ENCODE results near the gene TRERF1.
"Not testable (repeated sequence)": the region's sequence is repeated elsewhere in the genome, so short reads cannot be mapped to it uniquely, and the experiment has no call there.

TRERF1 gene

GRCh38 chr6:42335896-42336295 lies 115.8 kb downstream of the TRERF1 start:
- Histone ChIP-seq H3K9me3 (ENCODE audit: insufficient read depth, low read length) (no peaks in the 10 kb centered on the region), H3K9ac (ENCODE audit: insufficient read length, low read depth) (no peak overlapping the region), H3K27me3 (ENCODE audit: insufficient read depth, insufficient read length) (no peaks in the 10 kb centered on the region), H3K4me1 (ENCODE audit: insufficient read depth, insufficient read length) (peaks cover 6% of the 10 kb centered on the region), H3K4me3 (ENCODE audit: insufficient read length, low read depth) (no peak overlapping the region), H3K36me3 (ENCODE audit: insufficient read depth, insufficient read length, low read length) (no peaks in the 10 kb centered on the region)
- no peak for DNase-seq (ENCODE audit: low read depth, low spot score)
- no peak for TF ChIP-seq ZNF274 (IDR thresholded peaks at IDR 0.05; ENCODE audit: low read depth, low read length)
- no peak for TF ChIP-seq YY1 (IDR thresholded peaks at IDR 0.05; ENCODE audit: insufficient read depth, insufficient read length)
- TF ChIP-seq SUZ12 (IDR thresholded peaks at IDR 0.05; ENCODE audit: extremely low read depth, insufficient read depth, insufficient read length), result no peak

GRCh38 chr6:42334870-42335269 lies 116.9 kb downstream of the TRERF1 start:
- no peak overlapping the region for H3K4me3 ChIP-seq (ENCODE audit: insufficient read length, low read depth)
- DNase-seq (ENCODE audit: low read depth, low spot score), result no peak
- H3K9me3 ChIP-seq (ENCODE audit: insufficient read depth, low read length), result no peaks in the 10 kb centered on the region
- no peak overlapping the region for H3K9ac ChIP-seq (ENCODE audit: insufficient read length, low read depth)
- H3K27me3 ChIP-seq (ENCODE audit: insufficient read depth, insufficient read length), result no peaks in the 10 kb centered on the region
- no peaks in the 10 kb centered on the region for H3K36me3 ChIP-seq (ENCODE audit: insufficient read depth, insufficient read length, low read length)
- no peak for TF ChIP-seq SUZ12 (IDR thresholded peaks at IDR 0.05; ENCODE audit: extremely low read depth, insufficient read depth, insufficient read length)
- no peak for TF ChIP-seq ZNF274 (IDR thresholded peaks at IDR 0.05; ENCODE audit: low read depth, low read length)
- no peak for TF ChIP-seq YY1 (IDR thresholded peaks at IDR 0.05; ENCODE audit: insufficient read depth, insufficient read length)
- peaks cover 6% of the 10 kb centered on the region for H3K4me1 ChIP-seq (ENCODE audit: insufficient read depth, insufficient read length)

GRCh38 chr6:42333612-42334011 lies 118.1 kb downstream of the TRERF1 start:
- no peak for DNase-seq (ENCODE audit: low read depth, low spot score)
- Histone ChIP-seq H3K27me3 (ENCODE audit: insufficient read depth, insufficient read length) (no peaks in the 10 kb centered on the region), H3K9ac (ENCODE audit: insufficient read length, low read depth) (no peak overlapping the region), H3K9me3 (ENCODE audit: insufficient read depth, low read length) (no peaks in the 10 kb centered on the region), H3K4me1 (ENCODE audit: insufficient read depth, insufficient read length) (peaks cover 6% of the 10 kb centered on the region), H3K36me3 (ENCODE audit: insufficient read depth, insufficient read length, low read length) (no peaks in the 10 kb centered on the region), H3K4me3 (ENCODE audit: insufficient read length, low read depth) (no peak overlapping the region)
- TF ChIP-seq YY1 (IDR thresholded peaks at IDR 0.05; ENCODE audit: insufficient read depth, insufficient read length) (no peak), ZNF274 (IDR thresholded peaks at IDR 0.05; ENCODE audit: low read depth, low read length) (no peak), SUZ12 (IDR thresholded peaks at IDR 0.05; ENCODE audit: extremely low read depth, insufficient read depth, insufficient read length) (no peak)

- H3K9me3 ChIP-seq (ENCODE audit: insufficient read depth, low read length), result no peaks in the 10 kb centered on the region
- no peaks in the 10 kb centered on the region for H3K27me3 ChIP-seq (ENCODE audit: insufficient read depth, insufficient read length)
- no peak overlapping the region for H3K9ac ChIP-seq (ENCODE audit: insufficient read length, low read depth)
- no peak for DNase-seq (ENCODE audit: low read depth, low spot score)
- no peak overlapping the region for H3K4me3 ChIP-seq (ENCODE audit: insufficient read length, low read depth)
- H3K36me3 ChIP-seq (ENCODE audit: insufficient read depth, insufficient read length, low read length), result no peaks in the 10 kb centered on the region
- peaks cover 4% of the 10 kb centered on the region for H3K4me1 ChIP-seq (ENCODE audit: insufficient read depth, insufficient read length)
- TF ChIP-seq SUZ12 (IDR thresholded peaks at IDR 0.05; ENCODE audit: extremely low read depth, insufficient read depth, insufficient read length) (no peak), YY1 (IDR thresholded peaks at IDR 0.05; ENCODE audit: insufficient read depth, insufficient read length) (no peak), ZNF274 (IDR thresholded peaks at IDR 0.05; ENCODE audit: low read depth, low read length) (no peak)
These were observed 118.8 kb downstream of the TRERF1 start for GRCh38 chr6:42332916-42333315.

GRCh38 chr6:42331019-42331418 lies 120.7 kb downstream of the TRERF1 start:
- Histone ChIP-seq H3K4me1 (ENCODE audit: insufficient read depth, insufficient read length) (no peaks in the 10 kb centered on the region), H3K9ac (ENCODE audit: insufficient read length, low read depth) (no peak overlapping the region), H3K36me3 (ENCODE audit: insufficient read depth, insufficient read length, low read length) (no peaks in the 10 kb centered on the region), H3K27me3 (ENCODE audit: insufficient read depth, insufficient read length) (no peaks in the 10 kb centered on the region), H3K9me3 (ENCODE audit: insufficient read depth, low read length) (no peaks in the 10 kb centered on the region), H3K4me3 (ENCODE audit: insufficient read length, low read depth) (no peak overlapping the region)
- TF ChIP-seq YY1 (IDR thresholded peaks at IDR 0.05; ENCODE audit: insufficient read depth, insufficient read length) (no peak), SUZ12 (IDR thresholded peaks at IDR 0.05; ENCODE audit: extremely low read depth, insufficient read depth, insufficient read length) (no peak), ZNF274 (IDR thresholded peaks at IDR 0.05; ENCODE audit: low read depth, low read length) (no peak)
- DNase-seq (ENCODE audit: low read depth, low spot score), result no peak

- TF ChIP-seq SUZ12 (IDR thresholded peaks at IDR 0.05; ENCODE audit: extremely low read depth, insufficient read depth, insufficient read length) (no peak), YY1 (IDR thresholded peaks at IDR 0.05; ENCODE audit: insufficient read depth, insufficient read length) (no peak), ZNF274 (IDR thresholded peaks at IDR 0.05; ENCODE audit: low read depth, low read length) (no peak)
- no peak overlapping the region for H3K9ac ChIP-seq (ENCODE audit: insufficient read length, low read depth)
These were observed 125.5 kb downstream of the TRERF1 start for GRCh38 chr6:42326248-42326647.

GRCh38 chr6:42324656-42325324 lies 126.9 kb downstream of the TRERF1 start:
- H3K27me3 ChIP-seq (ENCODE audit: insufficient read depth, insufficient read length); H3K4me3 ChIP-seq (ENCODE audit: insufficient read length, low read depth); H3K36me3 ChIP-seq (ENCODE audit: insufficient read depth, insufficient read length, low read length); DNase-seq (ENCODE audit: low read depth, low spot score); H3K4me1 ChIP-seq (ENCODE audit: insufficient read depth, insufficient read length); H3K9ac ChIP-seq (ENCODE audit: insufficient read length, low read depth): not testable (repeated sequence)
- H3K9me3 ChIP-seq (ENCODE audit: insufficient read depth, low read length), result peaks cover 14% of the 10 kb centered on the region; the same call in 1 of the 2 replicates

More at GRCh38 chr6:42326248-42326647, 125.5 kb downstream of the TRERF1 start:
- Histone ChIP-seq H3K9me3 (ENCODE audit: insufficient read depth, low read length) (peaks cover 13% of the 10 kb centered on the region; the same call in 1 of the 2 replicates), H3K36me3 (ENCODE audit: insufficient read depth, insufficient read length, low read length) (no peaks in the 10 kb centered on the region), H3K27me3 (ENCODE audit: insufficient read depth, insufficient read length) (no peaks in the 10 kb centered on the region), H3K4me3 (ENCODE audit: insufficient read length, low read depth) (no peak overlapping the region), H3K4me1 (ENCODE audit: insufficient read depth, insufficient read length) (no peaks in the 10 kb centered on the region)
- no peak for DNase-seq (ENCODE audit: low read depth, low spot score)

All from NT2/D1 (cell line).